ENCODE measurements around the gene HSPA9. TPM values are rescaled to one million over a fixed set of nuclear protein-coding genes. Genes with fewer than 3 reads are reported as not detected.
"Not testable (repeated sequence)": the region's sequence is repeated elsewhere in the genome, so short reads cannot be mapped to it uniquely, and the experiment has no call there.

HSPA9 gene
- total RNA-seq, 2 experiments from 2014 or later = 168 to 183 TPM

DNA sequence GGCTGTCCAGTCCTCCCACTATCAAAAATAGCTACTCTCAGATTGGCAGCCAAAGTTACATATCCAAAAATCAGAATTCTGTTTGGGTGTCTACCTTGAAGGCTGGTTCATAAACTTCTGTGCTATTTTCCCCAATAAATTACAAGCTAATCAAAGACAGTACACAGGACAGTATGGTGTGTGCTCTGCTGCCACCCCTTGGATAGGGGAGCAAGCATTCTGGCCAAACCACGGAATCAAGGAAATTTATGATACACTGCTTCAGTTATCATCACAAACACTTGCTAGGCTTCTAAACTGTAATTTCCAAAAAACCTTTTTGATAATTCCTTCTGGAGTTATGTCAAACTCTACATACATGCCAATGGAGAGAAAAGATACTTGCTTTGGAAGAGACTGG lies 48.0 kb downstream of the HSPA9 start:
- POLR2A ChIA-PET = interaction anchor here (1.1 kb wide), 1 partner anchor 16 kb away, joined by 3 read pairs; the partner anchor contains the start of gene ETF1
- DNase-seq (no peak), ATAC-seq (ENCODE audit: low read depth) (no peak)
- peaks cover 7% of the 10 kb centered on the region for H3K36me3 Mint-ChIP-seq
- peak overlapping the region; percentile 16 for H3K27ac Mint-ChIP-seq
- no peaks in the 10 kb centered on the region for H3K9me3 Mint-ChIP-seq
- peaks cover 18% of the 10 kb centered on the region for H3K4me1 Mint-ChIP-seq
- H3K27me3 Mint-ChIP-seq = no peaks in the 10 kb centered on the region
- H3K4me3 Mint-ChIP-seq = no peak overlapping the region

- H3K4me1 Mint-ChIP-seq = peaks cover 13% of the 10 kb centered on the region
- H3K27ac Mint-ChIP-seq = no peak overlapping the region
Measured at GRCh38 chr5:138523406-138523805, 51.8 kb downstream of the HSPA9 start.

GRCh38 chr5:138520971-138521370 lies 54.2 kb downstream of the HSPA9 start:
- DNase-seq (no peak), ATAC-seq (ENCODE audit: low read depth) (no peak)
- no peaks in the 10 kb centered on the region for H3K27me3 Mint-ChIP-seq
- no peak overlapping the region for H3K27ac Mint-ChIP-seq
- peaks cover 7% of the 10 kb centered on the region for H3K4me1 Mint-ChIP-seq
- POLR2A ChIA-PET = interaction anchor here (0.5 kb wide), 1 partner anchor 23 kb away, joined by 7 read pairs; no protein-coding TSS in a partner anchor
- peaks cover 15% of the 10 kb centered on the region for H3K36me3 Mint-ChIP-seq
- H3K9me3 Mint-ChIP-seq = no peaks in the 10 kb centered on the region
- H3K4me3 Mint-ChIP-seq = no peak overlapping the region

More at GRCh38 chr5:138523406-138523805, 51.8 kb downstream of the HSPA9 start:
- Mint-ChIP-seq H3K36me3 (peaks cover 7% of the 10 kb centered on the region), H3K9me3 (no peaks in the 10 kb centered on the region), H3K27me3 (no peaks in the 10 kb centered on the region), H3K4me3 (no peak overlapping the region)
- DNase-seq (no peak), ATAC-seq (ENCODE audit: low read depth) (no peak)
- POLR2A ChIA-PET = no interaction called here

- Mint-ChIP-seq H3K27ac (no peak overlapping the region), H3K4me1 (peaks cover 7% of the 10 kb centered on the region), H3K9me3 (no peaks in the 10 kb centered on the region), H3K27me3 (no peaks in the 10 kb centered on the region), H3K36me3 (peaks cover 24% of the 10 kb centered on the region), H3K4me3 (no peak overlapping the region)
- no peak for ATAC-seq (ENCODE audit: low read depth)
- DNase-seq = no peak
- POLR2A ChIA-PET = no interaction called here
Measured at GRCh38 chr5:138517437-138517836, 57.8 kb downstream of the HSPA9 start.

- DNase-seq (no peak), ATAC-seq (ENCODE audit: low read depth) (no peak)
- H3K4me1 Mint-ChIP-seq = peaks cover 4% of the 10 kb centered on the region
- no peak overlapping the region for H3K4me3 Mint-ChIP-seq
- POLR2A ChIA-PET = no interaction called here
- H3K36me3 Mint-ChIP-seq = peaks cover 28% of the 10 kb centered on the region
- no peaks in the 10 kb centered on the region for H3K27me3 Mint-ChIP-seq
- peak overlapping the region; percentile 9 for H3K27ac Mint-ChIP-seq
- no peaks in the 10 kb centered on the region for H3K9me3 Mint-ChIP-seq
Measured at GRCh38 chr5:138515556-138516245, 59.5 kb downstream of the HSPA9 start.

- DNase-seq (no peak), ATAC-seq (ENCODE audit: low read depth) (no peak)
- Mint-ChIP-seq H3K9me3 (no peaks in the 10 kb centered on the region), H3K4me1 (peaks cover 2% of the 10 kb centered on the region), H3K27ac (no peak overlapping the region), H3K27me3 (no peaks in the 10 kb centered on the region), H3K4me3 (no peak overlapping the region), H3K36me3 (peaks cover 35% of the 10 kb centered on the region)
- POLR2A ChIA-PET = no interaction called here
Measured at GRCh38 chr5:138514021-138514420, 61.2 kb downstream of the HSPA9 start.

GRCh38 chr5:138508958-138509357 lies 66.2 kb downstream of the HSPA9 start:
- Mint-ChIP-seq H3K9me3 (no peaks in the 10 kb centered on the region), H3K27me3 (no peaks in the 10 kb centered on the region), H3K4me3 (no peak overlapping the region), H3K27ac (peak overlapping the region; percentile 11), H3K36me3 (peaks cover 32% of the 10 kb centered on the region), H3K4me1 (peaks cover 2% of the 10 kb centered on the region)
- POLR2A ChIA-PET = no interaction called here
- no peak for DNase-seq
- no peak for ATAC-seq (ENCODE audit: low read depth)

GRCh38 chr5:138507485-138507884 lies 67.7 kb downstream of the HSPA9 start:
- H3K27me3 Mint-ChIP-seq; ATAC-seq (ENCODE audit: low read depth); H3K4me1 Mint-ChIP-seq; POLR2A ChIA-PET; H3K9me3 Mint-ChIP-seq; H3K4me3 Mint-ChIP-seq; DNase-seq: not testable (repeated sequence)
- Mint-ChIP-seq H3K36me3 (peaks cover 29% of the 10 kb centered on the region), H3K27ac (peak overlapping the region; percentile 5)

GRCh38 chr5:138506370-138507306 lies 68.6 kb downstream of the HSPA9 start:
- Mint-ChIP-seq H3K36me3 (peaks cover 26% of the 10 kb centered on the region), H3K9me3 (no peaks in the 10 kb centered on the region), H3K4me3 (no peak overlapping the region), H3K27ac (no peak overlapping the region), H3K27me3 (no peaks in the 10 kb centered on the region), H3K4me1 (peaks cover 2% of the 10 kb centered on the region)
- DNase-seq = no peak
- ATAC-seq (ENCODE audit: low read depth) = no peak
- POLR2A ChIA-PET = no interaction called here

GRCh38 chr5:138504799-138505198 lies 70.4 kb downstream of the HSPA9 start:
- no peaks in the 10 kb centered on the region for H3K9me3 Mint-ChIP-seq
- H3K27me3 Mint-ChIP-seq = no peaks in the 10 kb centered on the region
- POLR2A ChIA-PET = no interaction called here
- H3K36me3 Mint-ChIP-seq = peaks cover 16% of the 10 kb centered on the region
- no peak overlapping the region for H3K4me3 Mint-ChIP-seq
- no peak overlapping the region for H3K27ac Mint-ChIP-seq
- no peak for DNase-seq
- H3K4me1 Mint-ChIP-seq = no peaks in the 10 kb centered on the region
- no peak for ATAC-seq (ENCODE audit: low read depth)

Other genes with a start within 250 kb of the HSPA9 start
- gene CDC25C, start 243.6 kb downstream of the HSPA9 start, total RNA-seq = 10 to 100 TPM; 11.9 to 13.2 TPM
- 10 to 100 TPM; 29.3 to 31.2 TPM for gene FAM53C, start 237.1 kb downstream of the HSPA9 start, total RNA-seq
- 10 to 100 TPM; 63.0 to 70.8 TPM for gene KDM3B, start 222.7 kb downstream of the HSPA9 start, total RNA-seq
- gene REEP2, start 136.3 kb downstream of the HSPA9 start, total RNA-seq = 1 to 10 TPM; 1.3 to 1.5 TPM
- 1 to 10 TPM; 4.6 to 5.1 TPM for gene EGR1, start 109.9 kb downstream of the HSPA9 start, total RNA-seq
- gene ETF1, start 32.2 kb downstream of the HSPA9 start, total RNA-seq = 10 to 100 TPM; 65.2 to 68.1 TPM
- 10 to 100 TPM; 23.1 to 24.2 TPM for gene CTNNA1, start 178.0 kb upstream of the HSPA9 start, total RNA-seq